Fibroblast of the conjunctiva (primary cell): ENCODE measurements around the gene ITGB8.

Experiments
- DNase-seq: peaks from one replicate; pipeline ENCODE4 v3.0.0-alpha.2; 2010; ENCODE audit warnings: low read depth

The ITGB8 gene

GRCh38 chr7:20431146-20431545 is 100.4 kb downstream of the ITGB8 start:
- no peak for DNase-seq

GRCh38 chr7:20432071-20432470 is 101.4 kb downstream of the ITGB8 start:
- DNase-seq: no peak

- no peak for DNase-seq
These were observed 104.6 kb downstream of the ITGB8 start for GRCh38 chr7:20435305-20435704.

GRCh38 chr7:20438248-20438647 is 107.5 kb downstream of the ITGB8 start:
- no peak for DNase-seq

GRCh38 chr7:20438694-20439376 is 108.1 kb downstream of the ITGB8 start:
- no peak for DNase-seq

- no peak for DNase-seq
These were observed 108.9 kb downstream of the ITGB8 start for GRCh38 chr7:20439416-20440185.

- DNase-seq: peak; percentile 22
These were observed 109.9 kb downstream of the ITGB8 start for GRCh38 chr7:20440472-20441105.

- DNase-seq: no peak
These were observed 110.6 kb downstream of the ITGB8 start for GRCh38 chr7:20441346-20441745.

- no peak for DNase-seq
These were observed 111.3 kb downstream of the ITGB8 start for GRCh38 chr7:20441991-20442441.

- no peak for DNase-seq
These were observed 112.3 kb downstream of the ITGB8 start for GRCh38 chr7:20442951-20443350.

GRCh38 chr7:20444030-20444800 is 113.5 kb downstream of the ITGB8 start:
- no peak for DNase-seq

- no peak for DNase-seq
These were observed 116.4 kb downstream of the ITGB8 start for GRCh38 chr7:20447021-20447650.

- DNase-seq: no peak
These were observed 118.5 kb downstream of the ITGB8 start for GRCh38 chr7:20449176-20449575.

- DNase-seq: no peak
These were observed 119.8 kb downstream of the ITGB8 start for GRCh38 chr7:20450536-20450935.

GRCh38 chr7:20454202-20454601 is 123.5 kb downstream of the ITGB8 start:
- DNase-seq: no peak

- DNase-seq: no peak
These were observed 126.0 kb downstream of the ITGB8 start for GRCh38 chr7:20456701-20457100.

GRCh38 chr7:20458521-20458920 is 127.8 kb downstream of the ITGB8 start:
- DNase-seq: no peak

GRCh38 chr7:20459419-20459818 is 128.7 kb downstream of the ITGB8 start:
- no peak for DNase-seq

- DNase-seq: no peak
These were observed 134.2 kb downstream of the ITGB8 start for GRCh38 chr7:20464891-20465290.
